Ovary (tissue), 9 donors: ENCODE data around the gene SDC4. TPM values are rescaled to one million over a fixed set of nuclear protein-coding genes. Genes with fewer than 3 reads are reported as not detected.

ENCODE experiments used
- DNase-seq, 5 donors: peaks; one replicate each; pipeline ENCODE4 v3.0.0-alpha.2; 2019 to 2020
- H3K27ac ChIP-seq, 2 donors: fragments of 200-600 bp; one replicate each; pipeline versions ENCODE4 v1.5.1 to v1.8.0; 2019 to 2022
- H3K27me3 ChIP-seq: fragments of 200-600 bp; one replicate; pipeline ENCODE4 v1.8.0; 2022
- H3K36me3 ChIP-seq: fragments of 200-600 bp; sonication (generic); one replicate; pipeline ENCODE4 v1.5.1; 2019
- H3K4me1 ChIP-seq: one replicate; pipeline ENCODE4 v1.8.1; 2013; ENCODE audit warnings: mild to moderate bottlenecking, moderate library complexity; ENCODE audit not compliant: insufficient read depth
- H3K4me3 ChIP-seq: fragments of 200-600 bp; sonication (generic); one replicate; pipeline ENCODE4 v1.5.1; 2017
- H3K9me3 ChIP-seq, 2 donors: fragments of 200-600 bp in 1 of 2; sonication (generic) in 1 of 2; one replicate each; pipeline versions ENCODE4 v1.5.1 to v1.8.1; 2013 to 2019; ENCODE audit warnings: mild to moderate bottlenecking in 1 of 2, moderate library complexity in 1 of 2
- EP300 ChIP-seq: sonication (generic); formaldehyde crosslinking; IDR thresholded peaks from one replicate; pipeline ENCODE4 v1.6.1; 2017; ENCODE audit warnings: antibody characterized with exemption
- POLR2A ChIP-seq: fragments of 450-650 bp; IDR thresholded peaks from one replicate; pipeline ENCODE4 v1.6.1; 2017; ENCODE audit warnings: antibody characterized with exemption, mild to moderate bottlenecking, moderate library complexity
- WGBS, 3 donors: extraction: QIAGEN DNeasy Blood & Tissue Kit in 1 of 3; methylation state at CpG; one replicate each; pipeline versions ENCODE4 v1.1.5 to v1.1.7; 2013 to 2017; 5-methylcytosine and 5-hydroxymethylcytosine counted together
- intact Hi-C, 4 donors: fragments of 100-400 bp; cut with DNase I; formaldehyde crosslinking; loops; one replicate each; pipeline versions ENCODE4 v1.11.0 to v1.15.1; 2022 to 2023
- polyA plus RNA-seq, 2 donors: library from polyadenylated mRNA; stranded (reverse); fragments of 200-250 nt in 1 of 2; fragments of 350-450 nt in 1 of 2; fragmentation: Illumina TruSeq in 1 of 2; extraction: RNeasy Lipid Tissue Mini Kit (QIAGEN cat#74804) in 1 of 2; gene quantifications; one replicate each; pipeline ENCODE4 v1.2.3, GENCODE V29; 2013 to 2014
- total RNA-seq, 7 donors: library from RNA; depleted of rRNA in 2 of 7; stranded (reverse); fragments of >200 nt in 2 of 7; fragmentation: NEBNext Ultra II Directional in 3 of 7; extraction: Animal tissue kit (Norgen Biotek cat#: 25700) in 3 of 7; gene quantifications; one replicate each; pipeline versions ENCODE4 v1.1.0 to v1.2.4, GENCODE V29; 2016 to 2023
- TF ChIP-seq, protein P1 (sequence below), 3 donors: fragments of 450-650 bp in 2 of 3; fragments of 200-600 bp in 1 of 3; IDR thresholded peaks; one replicate each; pipeline versions ENCODE4 v1.5.1 to v1.8.0; 2016 to 2022; ENCODE audit warnings: antibody characterized with exemption in 3 of 3, mild to moderate bottlenecking in 1 of 3
- donor health status: DM: no; HTN: no; CAD: no; lungs with moderate emphysema.
- donor health status: DM: no; HTN: no; CAD: no.
- donor health status: Bipolar disorder and iron deficiency.
- donor health status: DM: yes; HTN: yes; CAD: no.
- donor health status: DM: no; HTN: no; CAD: no.
- donor health status: DM: yes; HTN: yes; CAD: no.

SDC4 gene
- total and polyA plus RNA-seq, 9 donors: 12.9 to 269 (median 45.9) TPM

DNA sequence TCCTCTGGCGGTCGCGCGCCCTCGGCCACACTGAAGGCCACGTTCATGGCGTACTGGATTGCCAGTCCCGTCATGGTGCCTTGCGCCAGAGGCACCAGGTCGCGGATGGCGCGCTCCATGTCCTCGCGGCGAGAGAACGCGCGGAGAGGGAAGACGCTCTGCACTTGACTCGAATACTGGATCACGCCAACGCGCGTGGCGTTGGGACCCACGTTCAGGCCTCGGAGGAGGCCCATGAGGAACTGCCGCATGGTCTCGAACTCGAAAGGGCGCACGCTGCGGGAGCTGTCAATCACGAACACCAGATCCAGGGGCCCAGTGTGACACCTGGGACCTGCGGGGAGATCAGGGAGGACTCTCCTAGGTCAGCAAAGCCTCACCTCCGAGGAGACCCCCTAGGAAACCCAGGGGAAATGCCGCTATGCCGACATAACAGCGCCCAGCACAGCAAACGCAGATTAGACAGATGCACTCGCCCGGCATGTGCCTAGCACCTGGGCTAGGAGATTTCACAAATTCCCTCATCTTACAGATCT lies 43.7 kb downstream of the SDC4 start:
- TF ChIP-seq POLR2A (no peak), EP300 (no peak)
- TF ChIP-seq, protein P1, sequence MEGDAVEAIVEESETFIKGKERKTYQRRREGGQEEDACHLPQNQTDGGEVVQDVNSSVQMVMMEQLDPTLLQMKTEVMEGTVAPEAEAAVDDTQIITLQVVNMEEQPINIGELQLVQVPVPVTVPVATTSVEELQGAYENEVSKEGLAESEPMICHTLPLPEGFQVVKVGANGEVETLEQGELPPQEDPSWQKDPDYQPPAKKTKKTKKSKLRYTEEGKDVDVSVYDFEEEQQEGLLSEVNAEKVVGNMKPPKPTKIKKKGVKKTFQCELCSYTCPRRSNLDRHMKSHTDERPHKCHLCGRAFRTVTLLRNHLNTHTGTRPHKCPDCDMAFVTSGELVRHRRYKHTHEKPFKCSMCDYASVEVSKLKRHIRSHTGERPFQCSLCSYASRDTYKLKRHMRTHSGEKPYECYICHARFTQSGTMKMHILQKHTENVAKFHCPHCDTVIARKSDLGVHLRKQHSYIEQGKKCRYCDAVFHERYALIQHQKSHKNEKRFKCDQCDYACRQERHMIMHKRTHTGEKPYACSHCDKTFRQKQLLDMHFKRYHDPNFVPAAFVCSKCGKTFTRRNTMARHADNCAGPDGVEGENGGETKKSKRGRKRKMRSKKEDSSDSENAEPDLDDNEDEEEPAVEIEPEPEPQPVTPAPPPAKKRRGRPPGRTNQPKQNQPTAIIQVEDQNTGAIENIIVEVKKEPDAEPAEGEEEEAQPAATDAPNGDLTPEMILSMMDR (IDR thresholded peaks at IDR 0.05): no peak
- WGBS, 3 donors: 77 to 88% (median 78%) methylated on average over 42 to 43 of the region's 43 CpGs
- Histone ChIP-seq H3K27me3 (no peaks in the 10 kb centered on the region), H3K36me3 (no peaks in the 10 kb centered on the region), H3K4me3 (no peak overlapping the region), H3K9me3 (no peaks in the 10 kb centered on the region), H3K4me1 (no peaks in the 10 kb centered on the region), H3K27ac (no peak overlapping the region)
- DNase-seq: no peak
- intact Hi-C loops: no loop called here

DNA sequence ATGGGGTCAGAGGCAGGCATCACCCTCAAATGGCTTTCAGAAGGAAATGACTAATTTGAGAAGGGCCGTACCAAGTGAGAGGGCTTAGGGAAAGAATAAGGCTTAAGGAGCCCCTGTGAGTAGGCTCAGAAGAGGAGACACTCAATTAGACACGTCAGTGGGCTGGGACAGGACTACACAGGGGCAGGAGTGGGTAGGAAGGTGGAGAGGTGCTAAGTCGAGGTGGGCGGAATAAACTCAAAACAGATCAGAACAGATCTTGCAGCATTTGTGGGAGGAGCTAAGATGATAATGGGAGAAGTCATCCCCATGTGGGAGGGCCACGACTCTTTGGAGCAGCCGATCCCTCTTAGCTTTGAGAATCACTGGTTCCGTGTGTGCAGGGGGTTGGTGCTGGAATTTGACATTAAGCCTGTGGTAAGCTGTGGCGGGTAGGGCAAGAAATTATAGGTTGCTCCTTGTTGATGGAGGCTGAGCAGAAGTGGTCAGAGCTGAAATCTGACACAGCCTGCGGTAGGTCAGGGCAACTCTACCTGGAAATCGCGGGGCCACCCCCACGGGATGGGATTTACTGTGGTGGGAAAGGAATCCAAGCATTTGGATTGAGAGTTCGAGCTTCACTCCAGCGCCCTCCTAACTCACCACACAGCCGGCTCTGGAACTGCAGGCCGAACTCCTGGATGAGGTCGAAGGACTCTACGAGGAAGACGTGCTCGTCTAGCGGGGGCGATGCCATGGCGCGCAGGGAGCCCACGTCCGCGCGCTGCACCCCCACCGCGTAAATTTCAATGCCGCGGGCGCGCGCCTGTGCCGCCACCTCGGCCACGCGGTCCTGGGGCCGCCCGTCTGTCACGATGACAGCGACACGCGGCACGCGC lies 44.4 kb downstream of the SDC4 start:
- intact Hi-C loops: no loop called here
- no peaks in the 10 kb centered on the region for H3K27me3 ChIP-seq
- H3K36me3 ChIP-seq: no peaks in the 10 kb centered on the region

DNA sequence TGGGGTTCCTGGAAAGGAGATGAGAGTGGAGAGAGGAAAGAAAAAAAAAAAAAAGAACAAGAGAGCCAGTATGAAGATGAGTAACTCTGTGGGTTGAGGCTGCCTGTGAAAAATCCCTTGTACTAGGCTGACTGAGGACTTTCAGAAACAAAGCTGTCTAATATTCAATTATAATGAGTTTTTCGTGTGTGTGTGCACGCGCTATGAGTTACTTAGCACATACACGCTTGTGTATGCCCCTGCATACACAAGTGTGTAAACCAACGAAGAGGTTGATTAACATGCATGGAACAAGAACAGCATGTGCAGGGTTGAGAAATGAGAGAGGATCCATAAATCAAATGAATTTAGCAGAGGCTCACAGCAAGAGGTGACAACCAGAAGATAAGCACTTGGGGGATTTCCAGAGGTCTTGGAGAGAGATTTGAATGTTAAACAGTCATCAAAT lies 46.4 kb downstream of the SDC4 start:
- H3K36me3 ChIP-seq: no peaks in the 10 kb centered on the region
- 59 to 65% (median 63%) methylated on average over 5 of the region's 5 CpGs for WGBS, 3 donors
- TF ChIP-seq, protein P1 (IDR thresholded peaks at IDR 0.05): no peak
- TF ChIP-seq POLR2A (no peak), EP300 (no peak)
- no peak overlapping the region for H3K4me3 ChIP-seq
- H3K27ac ChIP-seq: no peak overlapping the region
- intact Hi-C loops: no loop called here
- no peaks in the 10 kb centered on the region for H3K9me3 ChIP-seq
- no peaks in the 10 kb centered on the region for H3K27me3 ChIP-seq
- no peaks in the 10 kb centered on the region for H3K4me1 ChIP-seq
- no peak for DNase-seq

More for the DNA sequence above, 44.4 kb downstream of the SDC4 start:
- H3K4me1 ChIP-seq: no peaks in the 10 kb centered on the region
- no peak overlapping the region for H3K27ac ChIP-seq
- H3K9me3 ChIP-seq: no peaks in the 10 kb centered on the region
- H3K4me3 ChIP-seq: no peak overlapping the region
- WGBS, 3 donors: 57 to 68% (median 57%) methylated on average over 47 of the region's 47 CpGs
- no peak for TF ChIP-seq EP300
- TF ChIP-seq POLR2A: no peak
- TF ChIP-seq, protein P1 (IDR thresholded peaks at IDR 0.05): no peak
- no peak for DNase-seq

DNA sequence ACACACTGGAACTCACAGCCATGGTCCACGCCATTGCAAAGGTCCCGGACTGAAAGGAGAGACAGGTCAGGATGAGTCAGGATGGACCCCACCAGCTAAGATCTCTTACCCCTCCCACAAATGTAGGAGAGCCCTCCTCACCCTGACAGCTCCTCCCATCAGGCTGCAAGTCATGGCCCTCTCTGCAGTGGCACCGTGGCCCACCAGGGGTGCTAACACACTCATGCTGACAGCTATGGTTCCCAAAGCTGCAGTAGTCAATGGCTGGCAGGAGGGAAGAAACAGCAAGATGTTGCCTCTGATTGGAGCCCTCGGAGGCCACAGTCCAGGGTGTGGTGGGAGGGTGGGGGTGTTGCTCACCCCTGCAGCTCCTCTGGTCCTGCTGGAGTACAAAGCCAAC lies 47.3 kb downstream of the SDC4 start:
- H3K4me3 ChIP-seq: no peak overlapping the region
- DNase-seq: no peak
- no peaks in the 10 kb centered on the region for H3K36me3 ChIP-seq
- no peaks in the 10 kb centered on the region for H3K9me3 ChIP-seq
- intact Hi-C loops: no loop called here
- TF ChIP-seq POLR2A: no peak
- TF ChIP-seq, protein P1 (IDR thresholded peaks at IDR 0.05): no peak
- H3K4me1 ChIP-seq: no peaks in the 10 kb centered on the region
- no peak overlapping the region for H3K27ac ChIP-seq
- H3K27me3 ChIP-seq: no peaks in the 10 kb centered on the region
- WGBS, 3 donors: 37 to 40% (median 38%) methylated on average over 4 of the region's 4 CpGs
